GM12892 (cell line): ENCODE measurements around the gene HCK. TPM values are rescaled to one million over a fixed set of nuclear protein-coding genes. Genes with fewer than 3 reads are reported as not detected.

Experiments
- DNase-seq: peaks from one replicate; pipeline ENCODE4 v3.0.0; 2011; ENCODE audit not compliant: insufficient read length
- FAIRE-seq: peaks from 2 replicates; lab custom pipeline; 2011; peaks lifted over from hg19 to GRCh38; lab: Jason Lieb, UNC
- POLR2A ChIP-seq: IDR thresholded peaks from 2 replicates; pipeline ENCODE4 v1.6.1; 2011; ENCODE audit warnings: low read depth, low read length, control low read depth
- POLR2AphosphoS5 ChIP-seq: IDR thresholded peaks from 2 replicates; pipeline ENCODE4 v1.6.1; 2011; ENCODE audit warnings: low read depth, low read length, control low read depth
- TAF1 ChIP-seq: IDR thresholded peaks from 2 replicates; pipeline ENCODE4 v1.6.1; 2011; ENCODE audit warnings: low read depth, mild to moderate bottlenecking, control low read depth, low read length, borderline replicate concordance
- polyA plus RNA-seq: library from polyadenylated mRNA; unstranded; fragments of >200 nt; gene quantifications from one replicate; pipeline ENCODE4 v1.2.1, GENCODE V29; 2012; ENCODE audit warnings: missing spikeins, inconsistent platforms; ENCODE audit not compliant: missing spikeins

Gene HCK
- 70.4 TPM for polyA plus RNA-seq

- TF ChIP-seq POLR2AphosphoS5, result no peak
- TF ChIP-seq POLR2A, result peak; percentile 68
- FAIRE-seq (peak; percentile 87), DNase-seq (peak; percentile 63)
These were observed at the start of gene HCK for GRCh38 chr20:32052090-32052777. TSS of gene HCK (plus strand) at chr20:32052242.

- FAIRE-seq (no peak), DNase-seq (no peak)
These were observed 48.7 kb upstream of the HCK start for GRCh38 chr20:32003325-32003724.

GRCh38 chr20:32004963-32005362 lies 47.1 kb upstream of the HCK start:
- TF ChIP-seq POLR2A, result no peak
- TF ChIP-seq POLR2AphosphoS5, result no peak
- TF ChIP-seq TAF1, result no peak
- FAIRE-seq (peak; percentile 27), DNase-seq (no peak)

More at GRCh38 chr20:32003325-32003724, 48.7 kb upstream of the HCK start:
- TF ChIP-seq TAF1, result no peak
- no peak for TF ChIP-seq POLR2AphosphoS5
- TF ChIP-seq POLR2A, result no peak

- FAIRE-seq, result no peak
- no peak for TF ChIP-seq POLR2A
- no peak for TF ChIP-seq TAF1
- TF ChIP-seq POLR2AphosphoS5, result no peak
- no peak for DNase-seq
These were observed 46.0 kb upstream of the HCK start for GRCh38 chr20:32006053-32006452.

GRCh38 chr20:32006841-32007786 lies 44.9 kb upstream of the HCK start:
- FAIRE-seq, result no peak
- no peak for DNase-seq
- TF ChIP-seq TAF1 (no peak), POLR2AphosphoS5 (no peak), POLR2A (no peak)

- no peak for TF ChIP-seq TAF1
- no peak for TF ChIP-seq POLR2A
- no peak for TF ChIP-seq POLR2AphosphoS5
- DNase-seq, result no peak
- FAIRE-seq, result no peak
These were observed 44.0 kb upstream of the HCK start for GRCh38 chr20:32007787-32008616.

GRCh38 chr20:32009564-32009963 lies 42.5 kb upstream of the HCK start:
- no peak for TF ChIP-seq POLR2A
- no peak for TF ChIP-seq TAF1
- TF ChIP-seq POLR2AphosphoS5, result no peak
- no peak for FAIRE-seq

GRCh38 chr20:32010101-32010500 lies 41.9 kb upstream of the HCK start, which contains the start of gene CCM2L:
TSS of gene CCM2L (plus strand) at chr20:32010438. CDS start at chr20:32010455, 17 bp downstream.
- DNase-seq (no peak), FAIRE-seq (no peak)
- TF ChIP-seq TAF1, result no peak
- TF ChIP-seq POLR2AphosphoS5, result no peak
- no peak for TF ChIP-seq POLR2A

More at GRCh38 chr20:32009564-32009963, 42.5 kb upstream of the HCK start:
- no peak for DNase-seq

GRCh38 chr20:32010666-32011065 lies 41.4 kb upstream of the HCK start:
- DNase-seq (no peak), FAIRE-seq (no peak)
- TF ChIP-seq POLR2A (no peak), POLR2AphosphoS5 (no peak)

GRCh38 chr20:32012159-32012688 lies 39.8 kb upstream of the HCK start:
- no peak for FAIRE-seq
- TF ChIP-seq POLR2A (no peak), TAF1 (no peak), POLR2AphosphoS5 (no peak)
- DNase-seq, result no peak

- no peak for TF ChIP-seq POLR2AphosphoS5
- no peak for TF ChIP-seq TAF1
- no peak for TF ChIP-seq POLR2A
- no peak for DNase-seq
- no peak for FAIRE-seq
These were observed 38.7 kb upstream of the HCK start for GRCh38 chr20:32013326-32013725.
